Tibial nerve (tissue), 4 donors: ENCODE results near the gene FAM228B. TPM values are rescaled to one million over a fixed set of nuclear protein-coding genes. Genes with fewer than 3 reads are reported as not detected.

Experiments
- DNase-seq, 2 donors: peaks; one replicate each; pipeline ENCODE4 v3.0.0-alpha.2; 2019; ENCODE audit warnings: low spot score in 2 of 2
- H3K27ac ChIP-seq, 4 donors: fragments of 200-600 bp; sonication (generic) in 3 of 4; one replicate each; pipeline ENCODE4 v1.5.1; 2017 to 2019; ENCODE audit warnings: mild to moderate bottlenecking in 1 of 4
- H3K27me3 ChIP-seq, 2 donors: fragments of 200-600 bp; sonication (generic) in 1 of 2; one replicate each; pipeline versions ENCODE4 v1.5.1 to v1.6.0; 2017 to 2019
- H3K36me3 ChIP-seq, 3 donors: fragments of 200-600 bp; sonication (generic); one replicate each; pipeline ENCODE4 v1.5.1; 2018 to 2019
- H3K4me1 ChIP-seq, 4 donors: fragments of 200-600 bp; sonication (generic) in 3 of 4; one replicate each; pipeline ENCODE4 v1.5.1; 2017 to 2019
- H3K4me3 ChIP-seq, 4 donors: fragments of 200-600 bp; sonication (generic) in 3 of 4; one replicate each; pipeline ENCODE4 v1.5.1; 2017 to 2019; ENCODE audit warnings: mild to moderate bottlenecking in 1 of 4, moderate library complexity in 1 of 4
- H3K9me3 ChIP-seq, 4 donors: fragments of 200-600 bp; sonication (generic) in 3 of 4; one replicate each; pipeline ENCODE4 v1.5.1; 2017 to 2019
- CTCF ChIP-seq, 5 experiments: fragments of 200-600 bp in 3 of 5; fragments of 450-650 bp in 2 of 5; sonication (generic) in 3 of 5; IDR thresholded peaks; one replicate each; pipeline ENCODE4 v1.5.1; 2016 to 2019; ENCODE audit warnings: antibody characterized with exemption in 5 of 5, mild to moderate bottlenecking in 3 of 5, moderate library complexity in 2 of 5
- EP300 ChIP-seq, 2 donors: sonication (generic); formaldehyde crosslinking; IDR thresholded peaks; one replicate each; pipeline ENCODE4 v1.6.1; 2017; ENCODE audit warnings: antibody characterized with exemption in 2 of 2, mild to moderate bottlenecking in 1 of 2
- POLR2A ChIP-seq, 2 donors: fragments of 450-650 bp; IDR thresholded peaks; one replicate each; pipeline ENCODE4 v1.6.1; 2017; ENCODE audit warnings: antibody characterized with exemption in 2 of 2, mild to moderate bottlenecking in 2 of 2, moderate library complexity in 2 of 2
- WGBS, 2 donors: methylation state at CpG; one replicate each; pipeline ENCODE4 v1.1.5; 2018; 5-methylcytosine and 5-hydroxymethylcytosine counted together
- total RNA-seq, 4 donors: library from RNA; depleted of rRNA; stranded (reverse); fragments of >200 nt; gene quantifications; one replicate each; pipeline ENCODE4 v1.1.0, GENCODE V29; 2016

Gene FAM228B
- total RNA-seq, 4 donors from 2014 or later = 37.7 to 68.6 (median 46.6) TPM

- WGBS, 2 donors = 62 to 65% methylated on average over 5 of the region's 5 CpGs
- Histone ChIP-seq H3K4me1 (no peaks in the 10 kb centered on the region), H3K27me3 (no peaks in the 10 kb centered on the region), H3K9me3 (no peaks in the 10 kb centered on the region), H3K4me3 (no peak overlapping the region), H3K27ac (no peak overlapping the region), H3K36me3 (peaks cover 0 to 83% (median 28%) of the 10 kb centered on the region in 3 donors)
- TF ChIP-seq POLR2A (IDR thresholded peaks at IDR 0.05) (no peak), EP300 (IDR thresholded peaks at IDR 0.05) (no peak), CTCF (IDR thresholded peaks at IDR 0.05) (no peak)
- no peak for DNase-seq
Measured at GRCh38 chr2:24203787-24204150, 80.5 kb downstream of the FAM228B start.

- H3K36me3 ChIP-seq = peaks cover 2 to 90% (median 32%) of the 10 kb centered on the region in 3 donors
- WGBS, 2 donors = 92 to 94% methylated on average over 12 of the region's 12 CpGs
- H3K27ac ChIP-seq = no peak overlapping the region
Measured at GRCh38 chr2:24204505-24204904, 81.2 kb downstream of the FAM228B start.

GRCh38 chr2:24205131-24205530 lies 81.9 kb downstream of the FAM228B start:
- Histone ChIP-seq H3K27me3 (no peaks in the 10 kb centered on the region), H3K36me3 (peaks cover 3 to 96% (median 32%) of the 10 kb centered on the region in 3 donors), H3K9me3 (no peaks in the 10 kb centered on the region), H3K4me1 (no peaks in the 10 kb centered on the region), H3K27ac (no peak overlapping the region), H3K4me3 (no peak overlapping the region)
- 87 to 94% methylated on average over 4 of the region's 4 CpGs for WGBS, 2 donors
- TF ChIP-seq CTCF (IDR thresholded peaks at IDR 0.05) = no peak
- no peak for TF ChIP-seq EP300 (IDR thresholded peaks at IDR 0.05)
- TF ChIP-seq POLR2A (IDR thresholded peaks at IDR 0.05) = no peak
- no peak for DNase-seq

More at GRCh38 chr2:24204505-24204904, 81.2 kb downstream of the FAM228B start:
- TF ChIP-seq CTCF (IDR thresholded peaks at IDR 0.05) (no peak), POLR2A (IDR thresholded peaks at IDR 0.05) (no peak), EP300 (IDR thresholded peaks at IDR 0.05) (no peak)
- no peaks in the 10 kb centered on the region for H3K4me1 ChIP-seq
- H3K27me3 ChIP-seq = no peaks in the 10 kb centered on the region
- H3K4me3 ChIP-seq = no peak overlapping the region
- DNase-seq = no peak
- H3K9me3 ChIP-seq = no peaks in the 10 kb centered on the region

- Histone ChIP-seq H3K36me3 (peaks cover 3 to 97% (median 32%) of the 10 kb centered on the region in 3 donors), H3K9me3 (no peaks in the 10 kb centered on the region), H3K4me1 (no peaks in the 10 kb centered on the region), H3K27me3 (no peaks in the 10 kb centered on the region), H3K27ac (no peak overlapping the region), H3K4me3 (no peak overlapping the region)
- no peak for DNase-seq
- WGBS, 2 donors = 90 to 91% methylated on average over 6 of the region's 6 CpGs
- TF ChIP-seq POLR2A (IDR thresholded peaks at IDR 0.05) (no peak), EP300 (IDR thresholded peaks at IDR 0.05) (no peak)
Measured at GRCh38 chr2:24206242-24206641, 83.0 kb downstream of the FAM228B start.

GRCh38 chr2:24206714-24207113 lies 83.4 kb downstream of the FAM228B start:
- WGBS, 2 donors = 76 to 83% methylated on average over 8 of the region's 8 CpGs

More at GRCh38 chr2:24206714-24207113, 83.4 kb downstream of the FAM228B start:
- Histone ChIP-seq H3K4me3 (no peak overlapping the region), H3K9me3 (no peaks in the 10 kb centered on the region), H3K27ac (no peak overlapping the region), H3K36me3 (peaks cover 3 to 97% (median 35%) of the 10 kb centered on the region in 3 donors), H3K27me3 (no peaks in the 10 kb centered on the region), H3K4me1 (no peaks in the 10 kb centered on the region)
- no peak for DNase-seq
- no peak for TF ChIP-seq POLR2A (IDR thresholded peaks at IDR 0.05)
- no peak for TF ChIP-seq EP300 (IDR thresholded peaks at IDR 0.05)
- no peak for TF ChIP-seq CTCF (IDR thresholded peaks at IDR 0.05)
